T-helper 1 cell (primary cell): ENCODE data around the gene CALML6.
A peak's percentile ranks its signal among the peaks of the same experiment; 100 is the strongest.

Source experiments
- DNase-seq, 5 donors: peaks; one replicate each; pipeline ENCODE4 v3.0.0-alpha.2; 2012 to 2020

The CALML6 gene

GRCh38 chr1:1911350-1912041, 3.6 kb upstream of the CALML6 start:
- DNase-seq = no peak

- DNase-seq = peak in 1 of 5 donors; percentile 5
Measured at GRCh38 chr1:1914101-1914970, 724 bp upstream of the CALML6 start.

GRCh38 chr1:1915911-1916840, 1.1 kb downstream of the CALML6 start:
- DNase-seq = peak in 1 of 5 donors; percentile 4

- DNase-seq = no peak
Measured at GRCh38 chr1:1916851-1917251, 1.8 kb downstream of the CALML6 start.

GRCh38 chr1:1917304-1917976, 2.4 kb downstream of the CALML6 start:
- DNase-seq = peak in 1 of 5 donors; percentile 6

GRCh38 chr1:1917995-1918900, 3.2 kb downstream of the CALML6 start:
- DNase-seq = peak in 1 of 5 donors; percentile 5

GRCh38 chr1:1918901-1919303, 3.8 kb downstream of the CALML6 start, which contains the start of gene TMEM52:
TSS of gene TMEM52 (minus strand) at chr1:1919279. CDS start at chr1:1919265, 14 bp downstream.
- DNase-seq = no peak

- peak; percentile 98 to 100 (median 100) for DNase-seq
Measured at GRCh38 chr1:1919304-1920056, 4.4 kb downstream of the CALML6 start.

GRCh38 chr1:1920057-1920607, 5.1 kb downstream of the CALML6 start:
- peak in 1 of 5 donors; percentile 5 for DNase-seq

- DNase-seq = peak in 1 of 5 donors; percentile 8
Measured at GRCh38 chr1:1920608-1921458, 5.8 kb downstream of the CALML6 start.

GRCh38 chr1:1921459-1921862, 6.4 kb downstream of the CALML6 start:
- DNase-seq = peak in 1 of 5 donors; percentile 5

- peak in 1 of 5 donors; percentile 4 for DNase-seq
Measured at GRCh38 chr1:1921901-1922701, 7.0 kb downstream of the CALML6 start.

- peak in 1 of 5 donors; percentile 5 for DNase-seq
Measured at GRCh38 chr1:1922702-1922955, 7.6 kb downstream of the CALML6 start.

GRCh38 chr1:1922956-1923833, 8.1 kb downstream of the CALML6 start:
- peak in 1 of 5 donors; percentile 6 for DNase-seq

GRCh38 chr1:1924386-1924785, 9.3 kb downstream of the CALML6 start:
- no peak for DNase-seq

- no peak for DNase-seq
Measured at GRCh38 chr1:1924849-1925248, 9.8 kb downstream of the CALML6 start.
